Smooth muscle cell (in vitro differentiated cells): ENCODE data around the gene BDNF. TPM values are rescaled to one million over a fixed set of nuclear protein-coding genes. Genes with fewer than 3 reads are reported as not detected.

ENCODE experiments used
- DNase-seq: peaks from one replicate; lab custom pipeline; 2025; ENCODE audit not compliant: unreplicated experiment; lab: John Stamatoyannopoulos, UW
- H2AFZ ChIP-seq: fragments of 200-600 bp; sonication (generic); 2 replicates; pipeline ENCODE4 v1.6.0; 2016; ENCODE audit warnings: antibody characterized with exemption, low read depth, mild to moderate bottlenecking
- H3F3A ChIP-seq: fragments of 200-600 bp; sonication (generic); 2 replicates; pipeline ENCODE4 v1.6.0; 2017; ENCODE audit warnings: antibody characterized with exemption, low read depth
- H3K27ac ChIP-seq: fragments of 200-600 bp; sonication (generic); 2 replicates; pipeline ENCODE4 v1.5.1; 2016; ENCODE audit warnings: low read depth, mild to moderate bottlenecking
- H3K27me3 ChIP-seq: fragments of 200-600 bp; sonication (generic); 2 replicates; pipeline ENCODE4 v1.6.1; 2016; ENCODE audit warnings: low read depth, mild to moderate bottlenecking
- H3K36me3 ChIP-seq: fragments of 200-600 bp; sonication (generic); 2 replicates; pipeline ENCODE4 v1.5.1; 2016; ENCODE audit warnings: low read depth
- H3K4me1 ChIP-seq: fragments of 200-600 bp; sonication (generic); 2 replicates; pipeline ENCODE4 v1.5.1; 2016; ENCODE audit warnings: low read depth
- H3K4me2 ChIP-seq: fragments of 200-600 bp; sonication (generic); 2 replicates; pipeline ENCODE4 v1.6.0; 2016; ENCODE audit warnings: mild to moderate bottlenecking
- H3K4me3 ChIP-seq: fragments of 200-600 bp; sonication (generic); 2 replicates; pipeline ENCODE4 v1.5.1; 2016; ENCODE audit warnings: mild to moderate bottlenecking
- H3K79me2 ChIP-seq: fragments of 200-600 bp; sonication (generic); 2 replicates; pipeline ENCODE4 v1.6.0; 2016; ENCODE audit warnings: low read depth, mild to moderate bottlenecking
- H3K9ac ChIP-seq: fragments of 200-600 bp; sonication (generic); 2 replicates; pipeline ENCODE4 v1.6.0; 2016; ENCODE audit warnings: low read depth
- H3K9me3 ChIP-seq: fragments of 200-600 bp; sonication (generic); replicated peaks from 2 replicates; pipeline ENCODE4 v1.5.1; 2016; ENCODE audit warnings: low read depth
- H4K20me1 ChIP-seq: fragments of 200-600 bp; sonication (generic); 2 replicates; pipeline ENCODE4 v1.6.0; 2016; ENCODE audit warnings: low read depth
- CTCF ChIP-seq: fragments of 200-600 bp; sonication (generic); IDR thresholded peaks from 2 replicates; pipeline ENCODE4 v1.5.1; 2017; ENCODE audit warnings: borderline replicate concordance, mild to moderate bottlenecking, antibody characterized with exemption; ENCODE audit not compliant: insufficient read depth, poor library complexity, severe bottlenecking
- WGBS: methylation state at CpG from one replicate; pipeline ENCODE4 v1.1.7; 2016; ENCODE audit warnings: low lambda C conversion rate; 5-methylcytosine and 5-hydroxymethylcytosine counted together
- polyA plus RNA-seq: library from polyadenylated mRNA; unstranded; fragments of >200 nt; fragmentation: Nextera tagmentation; extraction: Ambion mirVana; gene quantifications from 2 replicates; pipeline ENCODE4 v1.2.1, GENCODE V29; 2016
- total RNA-seq: library from RNA; depleted of rRNA; stranded (reverse); fragments of >200 nt; gene quantifications from 2 replicates; pipeline ENCODE4 v1.2.3, GENCODE V29; 2014

The BDNF gene
- total and polyA plus RNA-seq, 2 experiments from 2014 or later, result 5.6 to 8.2 TPM

GRCh38 chr11:27610946-27611345 lies 89.3 kb downstream of the BDNF start:
- no peak for DNase-seq
- Histone ChIP-seq H4K20me1 (no peaks in the 10 kb centered on the region), H2AFZ (no peak overlapping the region), H3K4me3 (no peak overlapping the region), H3K4me1 (no peaks in the 10 kb centered on the region), H3K27ac (no peak overlapping the region), H3K27me3 (no peaks in the 10 kb centered on the region), H3K36me3 (no peaks in the 10 kb centered on the region), H3K9me3 (no peaks in the 10 kb centered on the region), H3F3A (no peaks in the 10 kb centered on the region), H3K79me2 (no peaks in the 10 kb centered on the region), H3K4me2 (no peak overlapping the region), H3K9ac (no peak overlapping the region)
- no peak for TF ChIP-seq CTCF

- Histone ChIP-seq H3K27me3 (no peaks in the 10 kb centered on the region), H3F3A (no peaks in the 10 kb centered on the region), H3K27ac (no peak overlapping the region), H3K36me3 (no peaks in the 10 kb centered on the region), H2AFZ (no peak overlapping the region), H3K4me2 (no peak overlapping the region), H3K4me1 (no peaks in the 10 kb centered on the region), H3K79me2 (no peaks in the 10 kb centered on the region), H4K20me1 (no peaks in the 10 kb centered on the region), H3K4me3 (no peak overlapping the region), H3K9ac (no peak overlapping the region), H3K9me3 (no peaks in the 10 kb centered on the region)
- no peak for TF ChIP-seq CTCF
- DNase-seq, result no peak
- 79% methylated on average over 3 of the region's 3 CpGs for WGBS
Observed at GRCh38 chr11:27610280-27610679, 90.0 kb downstream of the BDNF start.

GRCh38 chr11:27608951-27609350 lies 91.3 kb downstream of the BDNF start:
- H3K4me1 ChIP-seq, result no peaks in the 10 kb centered on the region

More at GRCh38 chr11:27608951-27609350, 91.3 kb downstream of the BDNF start:
- Histone ChIP-seq H3K9me3 (no peaks in the 10 kb centered on the region), H3F3A (no peaks in the 10 kb centered on the region), H3K79me2 (no peaks in the 10 kb centered on the region), H4K20me1 (no peaks in the 10 kb centered on the region), H3K27me3 (no peaks in the 10 kb centered on the region), H3K36me3 (no peaks in the 10 kb centered on the region), H3K4me3 (no peak overlapping the region), H3K27ac (no peak overlapping the region), H3K9ac (no peak overlapping the region), H3K4me2 (no peak overlapping the region), H2AFZ (no peak overlapping the region)
- DNase-seq, result no peak
- TF ChIP-seq CTCF, result no peak
- 87% methylated on average over 2 of the region's 2 CpGs for WGBS
